Esophagus muscularis mucosa (tissue), 3 donors: Measurements from ENCODE around the gene KRT15.

Source experiments
- POLR2A ChIP-seq: fragments of 450-650 bp; IDR thresholded peaks from one replicate; pipeline ENCODE4 v1.6.1; 2017; ENCODE audit warnings: antibody characterized with exemption, moderate library complexity, mild to moderate bottlenecking, low read depth
- POLR2AphosphoS5 ChIP-seq, 2 donors: sonication (generic); formaldehyde crosslinking; IDR thresholded peaks; one replicate each; pipeline ENCODE4 v1.6.1; 2017; ENCODE audit warnings: antibody characterized with exemption in 2 of 2
- TF ChIP-seq, protein P1 (sequence below), 3 experiments: fragments of 200-600 bp in 2 of 3; fragments of 450-650 bp in 1 of 3; sonication (generic) in 2 of 3; IDR thresholded peaks; one replicate each; pipeline ENCODE4 v1.5.1; 2017 to 2019; ENCODE audit warnings: antibody characterized with exemption in 3 of 3, mild to moderate bottlenecking in 2 of 3, moderate library complexity in 1 of 3

DNA sequence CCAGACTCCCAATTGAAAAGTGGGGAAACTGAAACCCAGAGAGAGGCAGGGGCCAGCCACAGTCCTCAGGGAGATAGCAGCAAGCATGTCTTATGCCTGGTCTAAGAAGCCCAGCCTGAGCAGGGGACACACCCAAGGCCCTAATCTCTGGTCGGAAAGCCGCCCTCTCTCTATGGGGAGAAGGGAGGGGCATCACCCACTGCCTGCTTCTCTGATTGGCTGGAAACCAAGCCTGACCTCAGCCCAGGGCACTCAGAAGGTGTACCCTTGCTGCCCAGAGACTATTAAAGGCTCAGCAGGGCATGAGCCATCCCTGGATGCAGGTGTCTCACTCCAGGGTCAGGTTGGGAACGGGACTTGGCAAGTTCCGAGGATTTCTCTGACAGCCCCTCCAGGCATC lies 7.6 kb downstream of the KRT15 start:
- TF ChIP-seq, protein P1, sequence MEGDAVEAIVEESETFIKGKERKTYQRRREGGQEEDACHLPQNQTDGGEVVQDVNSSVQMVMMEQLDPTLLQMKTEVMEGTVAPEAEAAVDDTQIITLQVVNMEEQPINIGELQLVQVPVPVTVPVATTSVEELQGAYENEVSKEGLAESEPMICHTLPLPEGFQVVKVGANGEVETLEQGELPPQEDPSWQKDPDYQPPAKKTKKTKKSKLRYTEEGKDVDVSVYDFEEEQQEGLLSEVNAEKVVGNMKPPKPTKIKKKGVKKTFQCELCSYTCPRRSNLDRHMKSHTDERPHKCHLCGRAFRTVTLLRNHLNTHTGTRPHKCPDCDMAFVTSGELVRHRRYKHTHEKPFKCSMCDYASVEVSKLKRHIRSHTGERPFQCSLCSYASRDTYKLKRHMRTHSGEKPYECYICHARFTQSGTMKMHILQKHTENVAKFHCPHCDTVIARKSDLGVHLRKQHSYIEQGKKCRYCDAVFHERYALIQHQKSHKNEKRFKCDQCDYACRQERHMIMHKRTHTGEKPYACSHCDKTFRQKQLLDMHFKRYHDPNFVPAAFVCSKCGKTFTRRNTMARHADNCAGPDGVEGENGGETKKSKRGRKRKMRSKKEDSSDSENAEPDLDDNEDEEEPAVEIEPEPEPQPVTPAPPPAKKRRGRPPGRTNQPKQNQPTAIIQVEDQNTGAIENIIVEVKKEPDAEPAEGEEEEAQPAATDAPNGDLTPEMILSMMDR (IDR thresholded peaks at IDR 0.05), result no peak
- TF ChIP-seq POLR2A (no peak), POLR2AphosphoS5 (IDR thresholded peaks at IDR 0.05) (no peak)
